Mucosa of stomach (tissue), 1 donor: ENCODE results near the gene ASF1B.
A peak's percentile ranks its signal among the peaks of the same experiment; 100 is the strongest.
"Not testable (repeated sequence)": the region's sequence is repeated elsewhere in the genome, so short reads cannot be mapped to it uniquely, and the experiment has no call there.

ENCODE experiments used
- H3K27me3 ChIP-seq: one replicate; pipeline ENCODE4 v1.7.0; 2013; ENCODE audit warnings: mild to moderate bottlenecking, low read length; ENCODE audit not compliant: control insufficient read depth, insufficient read depth
- H3K36me3 ChIP-seq: one replicate; pipeline ENCODE4 v1.7.0; 2013; ENCODE audit warnings: low read length; ENCODE audit not compliant: control insufficient read depth, insufficient read depth
- H3K4me1 ChIP-seq: one replicate; pipeline ENCODE4 v1.7.0; 2013; ENCODE audit warnings: mild to moderate bottlenecking, low read length; ENCODE audit not compliant: control insufficient read depth, insufficient read depth
- H3K4me3 ChIP-seq: one replicate; pipeline ENCODE4 v1.7.0; 2013; ENCODE audit warnings: low read length
- H3K9ac ChIP-seq: one replicate; pipeline ENCODE4 v1.7.0; 2013; ENCODE audit warnings: mild to moderate bottlenecking, low read length, moderate library complexity
- H3K9me3 ChIP-seq: one replicate; pipeline ENCODE4 v1.7.0; 2013; ENCODE audit warnings: mild to moderate bottlenecking, low read length, moderate library complexity; ENCODE audit not compliant: control insufficient read depth
- donor health status: Pancreatic carcinoma.

The ASF1B gene

GRCh38 chr19:14136509-14137281 is at the start of gene ASF1B:
Gene ASF1B (minus strand): TSS chr19:14136589. CDS start chr19:14136456, 133 bp downstream.
- H3K4me3 ChIP-seq = peak within 1 kb of the TSS; percentile 54
- H3K9ac ChIP-seq = peak within 1 kb of the TSS; percentile 88
- no peaks in the 10 kb centered on the region for H3K36me3 ChIP-seq
- no peaks in the 10 kb centered on the region for H3K9me3 ChIP-seq
- peaks cover 8% of the 10 kb centered on the region for H3K4me1 ChIP-seq
- no peaks in the 10 kb centered on the region for H3K27me3 ChIP-seq

GRCh38 chr19:14185691-14186090 is 49.3 kb upstream of the ASF1B start:
- not testable (repeated sequence) for H3K9ac ChIP-seq, H3K36me3 ChIP-seq, H3K9me3 ChIP-seq, H3K27me3 ChIP-seq, H3K4me3 ChIP-seq, H3K4me1 ChIP-seq

GRCh38 chr19:14185158-14185557 is 48.8 kb upstream of the ASF1B start:
- Histone ChIP-seq H3K4me3 (no peak overlapping the region), H3K27me3 (no peaks in the 10 kb centered on the region), H3K9ac (no peak overlapping the region), H3K9me3 (no peaks in the 10 kb centered on the region), H3K36me3 (no peaks in the 10 kb centered on the region), H3K4me1 (no peaks in the 10 kb centered on the region)

- no peaks in the 10 kb centered on the region for H3K27me3 ChIP-seq
- H3K9ac ChIP-seq = no peak overlapping the region
- no peak overlapping the region for H3K4me3 ChIP-seq
- no peaks in the 10 kb centered on the region for H3K4me1 ChIP-seq
- no peaks in the 10 kb centered on the region for H3K9me3 ChIP-seq
- H3K36me3 ChIP-seq = no peaks in the 10 kb centered on the region
Measured at GRCh38 chr19:14183741-14184350, 47.5 kb upstream of the ASF1B start.

GRCh38 chr19:14182476-14182875 is 46.1 kb upstream of the ASF1B start:
- Histone ChIP-seq H3K27me3 (no peaks in the 10 kb centered on the region), H3K9ac (no peak overlapping the region), H3K9me3 (no peaks in the 10 kb centered on the region), H3K4me1 (no peaks in the 10 kb centered on the region), H3K4me3 (no peak overlapping the region), H3K36me3 (no peaks in the 10 kb centered on the region)

- Histone ChIP-seq H3K27me3 (no peaks in the 10 kb centered on the region), H3K9ac (no peak overlapping the region), H3K4me3 (no peak overlapping the region), H3K36me3 (no peaks in the 10 kb centered on the region), H3K4me1 (no peaks in the 10 kb centered on the region), H3K9me3 (no peaks in the 10 kb centered on the region)
Measured at GRCh38 chr19:14181906-14182305, 45.5 kb upstream of the ASF1B start.

GRCh38 chr19:14181199-14181598 is 44.8 kb upstream of the ASF1B start:
- not testable (repeated sequence) for H3K4me1 ChIP-seq, H3K36me3 ChIP-seq, H3K27me3 ChIP-seq, H3K9ac ChIP-seq, H3K4me3 ChIP-seq, H3K9me3 ChIP-seq

- Histone ChIP-seq H3K4me3 (no peak overlapping the region), H3K36me3 (no peaks in the 10 kb centered on the region), H3K27me3 (no peaks in the 10 kb centered on the region), H3K4me1 (no peaks in the 10 kb centered on the region), H3K9ac (no peak overlapping the region), H3K9me3 (no peaks in the 10 kb centered on the region)
Measured at GRCh38 chr19:14177496-14178074, 41.2 kb upstream of the ASF1B start.

- Histone ChIP-seq H3K4me3 (no peak overlapping the region), H3K4me1 (no peaks in the 10 kb centered on the region), H3K27me3 (no peaks in the 10 kb centered on the region), H3K36me3 (no peaks in the 10 kb centered on the region), H3K9me3 (no peaks in the 10 kb centered on the region), H3K9ac (no peak overlapping the region)
Measured at GRCh38 chr19:14175351-14175792, 39.0 kb upstream of the ASF1B start.

- Histone ChIP-seq H3K9me3 (no peaks in the 10 kb centered on the region), H3K36me3 (no peaks in the 10 kb centered on the region), H3K4me1 (no peaks in the 10 kb centered on the region), H3K4me3 (no peak overlapping the region), H3K9ac (no peak overlapping the region), H3K27me3 (no peaks in the 10 kb centered on the region)
Measured at GRCh38 chr19:14174883-14175282, 38.5 kb upstream of the ASF1B start.

GRCh38 chr19:14168993-14169392 is 32.6 kb upstream of the ASF1B start:
- no peaks in the 10 kb centered on the region for H3K27me3 ChIP-seq
- H3K4me3 ChIP-seq = no peak overlapping the region
- no peaks in the 10 kb centered on the region for H3K36me3 ChIP-seq
- H3K4me1 ChIP-seq = no peaks in the 10 kb centered on the region
- no peaks in the 10 kb centered on the region for H3K9me3 ChIP-seq
- no peak overlapping the region for H3K9ac ChIP-seq

GRCh38 chr19:14168259-14168972 is 32.0 kb upstream of the ASF1B start:
- Histone ChIP-seq H3K27me3 (no peaks in the 10 kb centered on the region), H3K4me1 (no peaks in the 10 kb centered on the region), H3K4me3 (no peak overlapping the region), H3K36me3 (no peaks in the 10 kb centered on the region), H3K9ac (no peak overlapping the region), H3K9me3 (no peaks in the 10 kb centered on the region)
